Dendritic cell treated with granulocyte-macrophage colony-stimulating factor and Interleukin-4, amounts not matched to agents 40 ng/mL and 50 ng/mL, for 4 days (primary cell): Measurements from ENCODE around the gene LCN2.
"Not testable (repeated sequence)": the region's sequence is repeated elsewhere in the genome, so short reads cannot be mapped to it uniquely, and the experiment has no call there.

Experiments used
- H3K27ac Mint-ChIP-seq: one replicate; pipeline ENCODE4 v1.8.0; 2022; ENCODE audit warnings: mild to moderate bottlenecking, mixed read lengths
- H3K27me3 Mint-ChIP-seq: one replicate; pipeline ENCODE4 v1.8.0; 2022; ENCODE audit warnings: mild to moderate bottlenecking, mixed read lengths
- H3K36me3 Mint-ChIP-seq: one replicate; pipeline ENCODE4 v1.8.0; 2022; ENCODE audit warnings: low read depth, mixed read lengths
- H3K4me1 Mint-ChIP-seq: one replicate; pipeline ENCODE4 v1.8.0; 2022; ENCODE audit warnings: low read depth, mixed read lengths
- H3K4me3 Mint-ChIP-seq: one replicate; pipeline ENCODE4 v1.8.0; 2022; ENCODE audit warnings: mild to moderate bottlenecking, moderate library complexity, mixed read lengths
- H3K9me3 Mint-ChIP-seq: one replicate; pipeline ENCODE4 v1.8.0; 2022; ENCODE audit warnings: mixed read lengths
- intact Hi-C: fragments of 100-400 bp; cut with micrococcal nuclease; formaldehyde crosslinking; loops from one replicate; pipeline ENCODE4 v1.15.0; 2022

LCN2 gene

DNA sequence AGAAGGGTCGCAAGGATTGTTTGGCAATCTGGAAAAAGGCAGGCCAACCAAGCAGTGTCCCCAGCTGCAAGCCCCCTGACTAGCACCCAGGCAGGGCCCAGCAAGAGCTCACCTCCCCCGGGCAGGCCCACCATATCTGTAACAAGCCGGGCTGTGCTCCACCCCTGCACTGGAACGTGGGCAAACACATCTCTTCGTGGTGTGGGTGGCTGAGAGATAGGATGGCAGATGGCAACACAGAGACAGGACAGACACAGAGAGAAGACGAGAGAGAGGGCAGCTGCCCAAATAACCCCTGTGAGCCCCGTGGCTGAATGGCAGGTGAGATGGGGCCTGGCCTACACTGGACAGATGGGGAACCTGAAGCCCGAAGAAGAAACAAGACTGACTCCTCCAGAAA is 20.2 kb downstream of the LCN2 start:
- no peak overlapping the region for H3K4me3 Mint-ChIP-seq
- H3K36me3 Mint-ChIP-seq: peaks cover 75% of the 10 kb centered on the region
- H3K4me1 Mint-ChIP-seq: peaks cover 2% of the 10 kb centered on the region
- intact Hi-C loops: no loop called here
- no peaks in the 10 kb centered on the region for H3K9me3 Mint-ChIP-seq
- H3K27me3 Mint-ChIP-seq: no peaks in the 10 kb centered on the region
- no peak overlapping the region for H3K27ac Mint-ChIP-seq

DNA sequence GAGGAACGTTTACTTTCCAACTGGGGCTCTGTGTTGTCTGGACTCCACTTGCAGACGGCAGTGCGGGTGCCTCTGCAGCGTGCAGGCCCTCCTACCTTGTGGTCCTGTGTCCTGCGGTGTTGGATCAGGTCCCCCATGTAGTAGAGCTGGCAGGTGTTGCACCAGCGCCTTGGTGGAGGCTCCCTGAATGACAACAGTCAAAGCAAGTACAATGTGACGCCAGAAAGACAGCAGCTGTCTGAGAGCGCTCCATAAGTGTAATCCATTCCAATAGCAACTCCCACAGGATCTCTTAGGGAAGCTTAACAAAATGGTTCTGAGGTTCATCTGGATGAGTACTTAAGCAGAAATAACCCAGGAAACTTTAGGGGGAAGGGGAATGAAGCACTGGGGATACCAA is 20.7 kb downstream of the LCN2 start:
- Mint-ChIP-seq H3K27me3 (no peaks in the 10 kb centered on the region), H3K4me3 (no peak overlapping the region), H3K9me3 (no peaks in the 10 kb centered on the region), H3K36me3 (peaks cover 75% of the 10 kb centered on the region), H3K4me1 (no peaks in the 10 kb centered on the region), H3K27ac (no peak overlapping the region)
- intact Hi-C loops: no loop called here

DNA sequence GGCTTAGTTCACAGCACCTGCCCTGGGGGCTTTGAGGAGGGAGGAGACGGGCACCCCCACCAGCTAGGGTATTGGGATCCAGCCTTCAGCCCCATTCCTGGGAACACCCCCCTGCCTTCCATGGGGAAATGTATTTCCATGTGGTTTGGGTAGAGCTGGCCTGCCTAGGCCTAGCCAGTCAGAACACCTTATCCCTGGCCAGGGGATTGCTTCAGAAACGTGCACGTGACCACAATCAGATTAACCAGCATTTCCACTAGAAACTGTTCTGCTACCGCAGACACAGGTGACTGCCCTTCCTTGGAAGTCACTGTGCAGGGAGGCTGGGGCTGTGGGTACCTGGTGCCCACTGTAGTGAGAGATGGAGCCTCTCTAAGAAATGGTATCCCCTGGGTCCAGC is 24.8 kb downstream of the LCN2 start:
- H3K4me3 Mint-ChIP-seq: no peak overlapping the region
- H3K27ac Mint-ChIP-seq: no peak overlapping the region
- intact Hi-C loops: no loop called here
- H3K36me3 Mint-ChIP-seq: peaks cover 77% of the 10 kb centered on the region
- no peaks in the 10 kb centered on the region for H3K4me1 Mint-ChIP-seq
- H3K9me3 Mint-ChIP-seq: no peaks in the 10 kb centered on the region
- no peaks in the 10 kb centered on the region for H3K27me3 Mint-ChIP-seq

DNA sequence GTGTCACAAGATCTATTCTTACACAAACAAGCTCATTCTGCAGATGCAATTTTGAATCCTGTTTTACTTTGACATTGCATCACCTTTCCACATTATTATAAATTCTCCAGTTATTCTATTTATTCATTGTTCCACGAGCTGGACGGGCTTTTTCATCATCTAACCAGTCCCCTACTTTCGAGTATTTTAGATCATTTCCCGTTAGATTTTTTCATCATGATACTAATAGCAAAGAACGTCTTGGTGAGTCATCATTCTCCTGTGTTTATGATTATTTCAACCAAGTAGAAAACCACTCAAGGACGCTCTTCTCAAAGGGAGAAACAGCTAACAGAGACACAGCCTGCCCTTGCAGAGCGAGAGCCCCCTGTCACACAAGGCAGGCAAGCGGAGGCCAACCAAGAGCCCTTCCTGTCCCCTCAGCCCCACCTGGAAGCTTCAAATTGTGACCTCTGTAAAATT is 25.9 kb downstream of the LCN2 start:
- H3K36me3 Mint-ChIP-seq: peaks cover 77% of the 10 kb centered on the region
- intact Hi-C loops: no loop called here
- no peaks in the 10 kb centered on the region for H3K4me1 Mint-ChIP-seq
- no peak overlapping the region for H3K27ac Mint-ChIP-seq
- no peaks in the 10 kb centered on the region for H3K27me3 Mint-ChIP-seq
- no peaks in the 10 kb centered on the region for H3K9me3 Mint-ChIP-seq
- no peak overlapping the region for H3K4me3 Mint-ChIP-seq

DNA sequence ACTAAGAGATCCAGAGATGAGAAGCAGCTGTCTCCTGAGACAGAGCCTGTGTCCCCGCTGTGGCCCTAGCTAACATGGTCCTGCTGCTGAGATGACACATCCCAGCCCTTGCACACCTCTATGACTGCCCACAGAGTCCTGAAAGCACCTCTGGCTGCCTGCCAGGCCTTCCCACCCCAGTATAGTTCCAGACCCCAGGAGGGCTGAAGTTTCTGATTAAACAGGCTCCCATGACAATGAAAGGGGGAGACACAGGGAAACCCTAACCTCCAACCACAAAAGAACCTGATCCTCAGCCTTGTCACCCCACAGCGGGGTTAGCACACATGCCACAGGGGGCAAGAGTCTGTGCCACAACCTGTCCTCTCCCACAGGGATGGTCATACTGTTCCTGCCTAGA is 26.5 kb downstream of the LCN2 start:
- Mint-ChIP-seq H3K27ac (no peak overlapping the region), H3K4me3 (no peak overlapping the region), H3K36me3 (peaks cover 77% of the 10 kb centered on the region), H3K4me1 (no peaks in the 10 kb centered on the region), H3K27me3 (no peaks in the 10 kb centered on the region), H3K9me3 (no peaks in the 10 kb centered on the region)
- intact Hi-C loops: no loop called here

DNA sequence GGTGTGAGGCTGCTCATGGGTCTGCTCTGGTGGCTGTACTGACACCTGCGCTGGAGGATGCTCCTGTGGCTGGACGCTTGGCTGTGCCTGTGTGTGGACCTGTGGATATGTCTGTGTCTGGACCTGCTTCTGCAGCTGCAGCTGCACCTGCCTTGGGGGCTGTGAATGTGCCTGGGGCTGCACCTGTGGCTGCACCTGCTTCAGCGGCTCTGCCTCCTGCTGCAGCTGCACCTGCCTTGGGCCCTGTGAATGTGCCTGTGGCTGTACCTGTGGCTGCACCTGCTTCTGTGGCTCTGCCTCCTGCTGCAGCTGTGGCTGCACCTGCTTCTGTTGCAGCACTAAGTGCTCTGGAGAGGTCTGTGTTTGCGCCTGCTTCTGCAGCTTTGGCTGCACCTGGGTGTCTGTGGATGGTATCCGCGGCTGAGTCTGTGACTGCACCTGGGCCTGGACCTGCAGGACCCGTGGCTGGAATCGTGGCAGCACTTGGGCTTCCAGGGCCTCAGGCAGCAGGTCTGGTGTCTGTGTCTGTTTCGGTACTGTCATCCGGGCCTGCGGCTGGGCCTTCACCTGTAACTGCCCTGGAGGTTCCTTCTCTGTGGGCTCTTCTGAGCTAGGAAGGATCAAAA is 29.7 kb downstream of the LCN2 start:
- Mint-ChIP-seq H3K27ac (no peak overlapping the region), H3K4me1 (no peaks in the 10 kb centered on the region), H3K9me3 (peaks cover 8% of the 10 kb centered on the region), H3K27me3 (no peaks in the 10 kb centered on the region), H3K36me3 (peaks cover 96% of the 10 kb centered on the region), H3K4me3 (no peak overlapping the region)
- intact Hi-C loops: no loop called here

DNA sequence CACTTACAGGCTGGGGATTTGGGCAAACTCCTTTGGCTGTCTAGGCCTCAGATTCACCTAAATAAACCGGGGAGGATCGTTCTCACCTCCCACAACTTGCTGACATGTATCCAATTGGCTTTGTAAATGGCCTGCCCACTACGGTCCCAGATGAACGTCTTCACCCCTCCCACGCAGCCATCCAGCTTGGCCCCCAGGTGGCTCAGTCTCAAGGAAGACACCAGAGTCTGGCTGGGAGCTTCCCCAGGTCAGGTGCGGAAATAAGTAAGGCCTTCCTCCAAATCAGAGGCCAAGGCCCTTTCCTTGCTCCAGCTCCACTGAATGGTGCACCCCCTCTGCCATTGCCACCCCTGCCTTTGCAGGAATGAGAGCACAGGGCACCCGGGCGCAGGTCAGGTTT is 30.7 kb downstream of the LCN2 start:
- Mint-ChIP-seq H3K9me3 (peaks cover 8% of the 10 kb centered on the region), H3K4me1 (no peaks in the 10 kb centered on the region), H3K4me3 (no peak overlapping the region), H3K27ac (no peak overlapping the region), H3K36me3 (peaks cover 92% of the 10 kb centered on the region), H3K27me3 (no peaks in the 10 kb centered on the region)
- intact Hi-C loops: no loop called here

DNA sequence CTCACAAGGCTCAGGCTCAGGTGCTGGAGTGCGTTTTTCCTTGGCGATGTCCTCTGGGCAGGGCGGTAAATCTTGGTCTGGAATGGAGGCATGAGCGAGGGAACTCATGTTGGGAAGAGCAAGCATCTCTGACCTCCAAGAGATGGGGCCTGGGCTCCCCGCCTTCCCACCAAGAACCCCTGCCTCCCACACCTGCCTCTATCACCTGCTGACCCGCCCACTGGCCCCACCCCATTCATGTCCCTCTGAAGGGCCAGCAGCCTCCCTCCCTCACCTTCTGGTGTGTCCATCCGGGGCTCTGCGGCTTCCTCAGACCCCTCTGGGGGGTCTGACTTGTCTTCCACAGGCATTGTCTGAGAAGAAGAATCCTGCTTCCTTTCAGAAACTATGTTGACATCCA is 31.2 kb downstream of the LCN2 start:
- H3K36me3 Mint-ChIP-seq: peaks cover 92% of the 10 kb centered on the region
- H3K4me1 Mint-ChIP-seq: no peaks in the 10 kb centered on the region
- intact Hi-C loops: no loop called here
- peaks cover 8% of the 10 kb centered on the region for H3K9me3 Mint-ChIP-seq
- no peak overlapping the region for H3K27ac Mint-ChIP-seq
- no peak overlapping the region for H3K4me3 Mint-ChIP-seq
- H3K27me3 Mint-ChIP-seq: no peaks in the 10 kb centered on the region

DNA sequence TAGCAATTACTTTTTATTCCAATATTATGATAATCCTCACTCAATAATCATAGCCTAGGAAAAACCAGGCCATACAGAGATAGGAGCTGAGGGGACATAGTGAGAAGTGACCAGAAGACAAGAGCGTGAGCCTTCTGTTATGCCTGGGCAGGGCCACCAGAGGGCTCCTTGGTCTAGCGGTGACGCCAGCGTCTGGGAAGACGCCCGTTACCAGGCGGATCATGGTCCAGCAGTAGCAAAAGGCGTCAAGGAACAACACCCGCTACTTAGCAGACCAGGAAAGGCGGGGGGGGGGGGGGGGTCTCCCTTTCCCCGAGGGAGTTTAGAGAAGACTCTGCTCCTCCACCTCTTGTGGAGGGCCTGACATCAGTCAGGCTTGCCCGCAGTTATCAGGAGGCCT is 32.2 kb downstream of the LCN2 start:
- H3K4me3 Mint-ChIP-seq, H3K4me1 Mint-ChIP-seq, H3K9me3 Mint-ChIP-seq, H3K27me3 Mint-ChIP-seq, intact Hi-C loops, H3K27ac Mint-ChIP-seq: not testable (repeated sequence)
- peaks cover 92% of the 10 kb centered on the region for H3K36me3 Mint-ChIP-seq

DNA sequence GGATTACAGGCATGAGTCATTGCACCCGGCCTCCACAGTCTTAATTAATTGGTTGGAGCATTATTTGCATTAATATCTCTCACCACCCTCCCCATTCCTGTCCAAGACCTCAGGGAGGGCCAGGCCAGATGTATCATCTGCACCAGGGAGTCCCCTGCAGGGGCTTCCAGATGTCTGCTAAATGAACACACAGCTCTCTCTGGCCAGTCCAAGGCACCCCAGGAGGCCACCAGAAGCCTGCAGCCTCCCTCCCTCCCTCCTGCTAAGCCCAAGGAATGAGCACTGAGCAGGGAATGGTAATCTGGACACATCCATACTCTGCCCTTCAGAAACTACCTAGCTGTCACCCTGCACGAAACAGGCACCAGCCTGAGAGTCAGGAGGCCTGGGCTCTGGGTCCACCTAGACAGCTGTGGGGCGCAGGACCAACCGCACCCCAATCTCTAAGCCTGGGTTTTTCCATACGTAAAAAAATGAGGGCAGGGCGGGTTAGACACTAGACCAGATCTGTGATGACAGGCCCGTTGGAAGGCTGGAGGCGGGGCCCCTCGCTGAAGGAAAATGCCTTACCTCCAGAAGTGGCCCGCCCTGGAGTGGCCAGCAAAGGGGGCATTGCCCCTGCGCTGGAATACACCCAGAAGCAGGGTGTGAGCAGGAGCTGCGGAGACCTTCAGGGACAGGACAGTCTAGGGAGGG is 33.8 kb downstream of the LCN2 start:
- H3K27me3 Mint-ChIP-seq: no peaks in the 10 kb centered on the region
- peaks cover 92% of the 10 kb centered on the region for H3K36me3 Mint-ChIP-seq
- intact Hi-C loops: no loop called here
- H3K4me1 Mint-ChIP-seq: no peaks in the 10 kb centered on the region
- no peak overlapping the region for H3K4me3 Mint-ChIP-seq
- H3K9me3 Mint-ChIP-seq: peaks cover 8% of the 10 kb centered on the region
- H3K27ac Mint-ChIP-seq: no peak overlapping the region

DNA sequence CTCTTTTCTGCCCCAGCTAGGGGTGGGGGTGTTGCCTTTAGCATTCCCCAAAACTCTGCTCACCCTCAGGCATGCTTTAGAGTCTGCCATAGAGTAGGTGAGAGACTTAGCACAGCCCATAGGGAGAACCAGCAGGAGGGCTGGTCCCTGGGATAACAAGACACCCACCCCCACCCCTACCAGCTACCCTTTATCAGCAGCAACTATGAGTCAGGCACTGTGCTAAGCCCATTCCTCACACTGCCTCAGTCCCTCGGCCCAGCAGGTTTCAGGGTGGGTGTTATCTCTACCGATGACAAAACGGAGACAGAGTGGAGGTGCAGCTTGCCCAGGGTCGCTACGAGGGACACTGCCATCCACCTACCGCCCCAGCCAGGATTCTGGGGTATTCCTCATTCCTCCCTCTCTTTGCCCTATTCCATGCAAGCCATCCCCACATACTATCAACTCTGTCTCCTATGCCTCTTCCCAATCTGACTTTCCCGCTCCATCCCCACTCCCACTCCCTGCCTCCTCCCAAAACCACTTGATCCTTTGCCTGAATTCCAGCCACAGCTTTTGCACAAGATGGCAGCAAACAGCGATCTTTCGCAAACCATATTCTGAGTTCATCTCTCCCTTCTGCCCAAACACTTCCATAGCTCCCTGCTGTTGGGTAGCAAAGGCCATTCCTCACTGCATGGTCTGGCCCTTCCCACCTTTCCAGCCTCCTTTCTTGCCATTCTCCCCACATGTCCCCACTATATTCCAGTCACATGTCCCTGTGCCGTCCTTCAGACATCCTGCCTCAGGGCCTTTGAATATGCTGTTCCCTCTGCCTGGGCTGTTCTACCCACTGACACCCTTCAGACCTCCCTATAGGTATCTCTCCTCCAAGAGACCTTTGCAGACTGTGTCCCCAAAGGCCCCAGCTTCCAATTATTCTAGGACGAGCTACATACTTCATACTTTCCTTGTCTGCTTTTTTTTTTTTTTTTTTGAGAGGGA is 37.0 kb downstream of the LCN2 start:
- no peaks in the 10 kb centered on the region for H3K27me3 Mint-ChIP-seq
- intact Hi-C loops: no loop called here
- H3K27ac Mint-ChIP-seq: peak overlapping the region; percentile 0
- peaks cover 21% of the 10 kb centered on the region for H3K4me1 Mint-ChIP-seq
- peaks cover 92% of the 10 kb centered on the region for H3K36me3 Mint-ChIP-seq
- no peak overlapping the region for H3K4me3 Mint-ChIP-seq
- peaks cover 8% of the 10 kb centered on the region for H3K9me3 Mint-ChIP-seq

DNA sequence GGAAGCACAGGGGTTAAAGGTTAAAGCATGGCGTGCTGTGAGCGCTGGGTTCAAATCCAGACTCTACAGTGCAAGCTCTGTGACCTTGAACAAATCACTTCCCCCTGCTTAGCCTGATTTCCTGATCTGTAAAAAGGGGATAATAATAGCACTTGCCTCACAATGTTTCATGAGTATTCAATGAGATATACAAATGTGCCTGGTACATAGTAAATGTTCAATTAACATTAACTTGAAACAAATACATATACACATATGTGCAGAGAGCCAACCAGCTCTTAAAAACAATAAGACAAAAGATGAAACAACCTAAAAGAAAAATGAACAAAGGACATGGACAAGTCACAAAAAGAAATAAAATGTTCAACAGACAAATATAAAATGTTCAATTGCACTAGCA is 38.1 kb downstream of the LCN2 start:
- intact Hi-C loops: no loop called here
- peaks cover 2% of the 10 kb centered on the region for H3K9me3 Mint-ChIP-seq
- peaks cover 21% of the 10 kb centered on the region for H3K4me1 Mint-ChIP-seq
- H3K4me3 Mint-ChIP-seq: no peak overlapping the region
- H3K36me3 Mint-ChIP-seq: peaks cover 90% of the 10 kb centered on the region
- no peaks in the 10 kb centered on the region for H3K27me3 Mint-ChIP-seq
- no peak overlapping the region for H3K27ac Mint-ChIP-seq

DNA sequence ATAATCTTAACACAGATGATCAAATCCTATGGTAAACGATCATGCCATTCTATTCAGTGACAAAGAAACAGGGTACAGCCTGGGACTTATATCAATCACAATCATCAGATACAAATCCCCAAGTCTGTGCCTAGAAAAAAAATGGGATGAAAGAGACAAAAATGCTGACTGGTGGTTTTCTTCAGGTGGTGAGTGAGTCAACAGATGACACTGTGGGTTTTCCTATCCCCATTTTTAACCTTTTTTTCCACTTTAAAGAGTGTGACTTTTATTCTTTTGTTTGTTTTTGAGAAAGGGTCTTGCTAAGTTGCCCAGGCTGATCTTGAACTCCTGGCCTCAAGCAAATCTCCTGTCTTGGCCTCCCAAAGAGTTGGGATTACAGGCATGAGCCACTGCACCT is 39.0 kb downstream of the LCN2 start:
- H3K9me3 Mint-ChIP-seq: no peaks in the 10 kb centered on the region
- H3K4me1 Mint-ChIP-seq: peaks cover 26% of the 10 kb centered on the region
- H3K27me3 Mint-ChIP-seq: no peaks in the 10 kb centered on the region
- peaks cover 82% of the 10 kb centered on the region for H3K36me3 Mint-ChIP-seq
- no peak overlapping the region for H3K4me3 Mint-ChIP-seq
- intact Hi-C loops: no loop called here
- H3K27ac Mint-ChIP-seq: no peak overlapping the region

DNA sequence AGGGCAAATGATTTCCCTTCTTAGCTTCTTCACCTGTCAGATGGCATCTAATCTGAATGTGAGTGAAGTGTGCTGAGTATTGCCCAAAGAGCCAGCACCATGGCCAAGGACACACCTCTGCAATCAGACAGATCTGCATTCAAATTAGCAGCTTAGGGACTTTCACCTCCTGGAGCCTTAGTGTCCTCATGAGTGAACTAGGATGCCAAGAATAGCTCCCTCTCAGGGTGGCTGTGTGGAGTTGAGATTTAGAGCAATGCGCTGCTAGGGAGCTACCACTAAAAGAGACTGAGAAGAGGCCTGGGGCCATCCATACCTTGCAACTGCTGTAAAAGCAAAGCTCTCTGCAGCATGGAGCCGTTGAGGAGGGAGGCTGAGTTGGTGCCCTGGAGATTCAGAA is 40.8 kb downstream of the LCN2 start:
- Mint-ChIP-seq H3K9me3 (no peaks in the 10 kb centered on the region), H3K27ac (peak overlapping the region; percentile 98), H3K4me1 (peaks cover 28% of the 10 kb centered on the region), H3K27me3 (no peaks in the 10 kb centered on the region), H3K36me3 (peaks cover 68% of the 10 kb centered on the region), H3K4me3 (peak overlapping the region; percentile 51)
- intact Hi-C loops: no loop called here
